Lower leg skin (tissue), 4 donors: ENCODE data around the gene NDUFS1. TPM values are rescaled to one million over a fixed set of nuclear protein-coding genes. Genes with fewer than 3 reads are reported as not detected.
"Not testable (repeated sequence)": the region's sequence is repeated elsewhere in the genome, so short reads cannot be mapped to it uniquely, and the experiment has no call there.

Experiments
- DNase-seq, 2 donors: peaks; one replicate each; pipeline ENCODE4 v3.0.0-alpha.2; 2019; ENCODE audit warnings: low spot score in 2 of 2
- H3K4me3 ChIP-seq: fragments of 200-600 bp; sonication (generic); 2 replicates; pipeline ENCODE4 v1.5.1; 2017; ENCODE audit warnings: mild to moderate bottlenecking, low read depth; ENCODE audit not compliant: poor library complexity, severe bottlenecking
- POLR2A ChIP-seq, 2 donors: fragments of 450-650 bp; IDR thresholded peaks; one replicate each; pipeline ENCODE4 v1.6.1; 2016 to 2017; ENCODE audit warnings: antibody characterized with exemption in 2 of 2, mild to moderate bottlenecking in 1 of 2, moderate library complexity in 1 of 2
- WGBS, 2 donors: methylation state at CpG; one replicate each; pipeline ENCODE4 v1.1.5; 2018; 5-methylcytosine and 5-hydroxymethylcytosine counted together
- intact Hi-C: fragments of 100-400 bp; cut with DNase I; formaldehyde crosslinking; loops from one replicate; pipeline ENCODE4 v1.15.0; 2023; ENCODE audit warnings: low total_unique reads
- total RNA-seq, 4 donors: library from RNA; depleted of rRNA; stranded (reverse); fragments of >200 nt; gene quantifications; one replicate each; pipeline ENCODE4 v1.1.0, GENCODE V29; 2016
- TF ChIP-seq, protein P1 (sequence below), 3 donors: fragments of 450-650 bp; IDR thresholded peaks; one replicate each; pipeline ENCODE4 v1.5.1; 2016; ENCODE audit warnings: antibody characterized with exemption in 3 of 3, mild to moderate bottlenecking in 3 of 3, moderate library complexity in 2 of 3

The NDUFS1 gene
- total RNA-seq, 4 donors from 2014 or later = 62.5 to 105 (median 79.9) TPM

DNA sequence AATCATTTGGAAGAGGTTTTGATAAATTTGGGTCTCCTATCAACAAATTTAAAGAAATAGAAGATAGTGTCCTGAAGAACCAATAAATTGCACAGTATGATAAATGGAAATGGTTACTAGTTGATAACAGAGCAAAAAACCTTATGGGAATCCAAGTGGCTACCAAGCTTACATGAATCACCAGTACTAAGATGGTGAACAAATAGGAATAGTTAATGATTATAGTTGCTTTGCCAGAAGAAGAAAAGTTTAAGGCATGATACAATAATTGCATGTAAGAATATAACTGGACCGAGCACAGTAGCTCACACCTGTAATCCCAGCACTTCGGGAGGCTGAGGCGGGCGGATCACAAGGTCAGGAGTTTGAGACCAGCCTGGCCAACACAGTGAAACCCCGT, 53.7 kb downstream of the NDUFS1 start:
- WGBS, 2 donors = 95 to 97% methylated on average over 5 of the region's 5 CpGs
- intact Hi-C loops = no loop called here
- H3K4me3 ChIP-seq = no peak overlapping the region
- no peak for DNase-seq
- no peak for TF ChIP-seq POLR2A (IDR thresholded peaks at IDR 0.05)
- TF ChIP-seq, protein P1, sequence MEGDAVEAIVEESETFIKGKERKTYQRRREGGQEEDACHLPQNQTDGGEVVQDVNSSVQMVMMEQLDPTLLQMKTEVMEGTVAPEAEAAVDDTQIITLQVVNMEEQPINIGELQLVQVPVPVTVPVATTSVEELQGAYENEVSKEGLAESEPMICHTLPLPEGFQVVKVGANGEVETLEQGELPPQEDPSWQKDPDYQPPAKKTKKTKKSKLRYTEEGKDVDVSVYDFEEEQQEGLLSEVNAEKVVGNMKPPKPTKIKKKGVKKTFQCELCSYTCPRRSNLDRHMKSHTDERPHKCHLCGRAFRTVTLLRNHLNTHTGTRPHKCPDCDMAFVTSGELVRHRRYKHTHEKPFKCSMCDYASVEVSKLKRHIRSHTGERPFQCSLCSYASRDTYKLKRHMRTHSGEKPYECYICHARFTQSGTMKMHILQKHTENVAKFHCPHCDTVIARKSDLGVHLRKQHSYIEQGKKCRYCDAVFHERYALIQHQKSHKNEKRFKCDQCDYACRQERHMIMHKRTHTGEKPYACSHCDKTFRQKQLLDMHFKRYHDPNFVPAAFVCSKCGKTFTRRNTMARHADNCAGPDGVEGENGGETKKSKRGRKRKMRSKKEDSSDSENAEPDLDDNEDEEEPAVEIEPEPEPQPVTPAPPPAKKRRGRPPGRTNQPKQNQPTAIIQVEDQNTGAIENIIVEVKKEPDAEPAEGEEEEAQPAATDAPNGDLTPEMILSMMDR (IDR thresholded peaks at IDR 0.05) = no peak

DNA sequence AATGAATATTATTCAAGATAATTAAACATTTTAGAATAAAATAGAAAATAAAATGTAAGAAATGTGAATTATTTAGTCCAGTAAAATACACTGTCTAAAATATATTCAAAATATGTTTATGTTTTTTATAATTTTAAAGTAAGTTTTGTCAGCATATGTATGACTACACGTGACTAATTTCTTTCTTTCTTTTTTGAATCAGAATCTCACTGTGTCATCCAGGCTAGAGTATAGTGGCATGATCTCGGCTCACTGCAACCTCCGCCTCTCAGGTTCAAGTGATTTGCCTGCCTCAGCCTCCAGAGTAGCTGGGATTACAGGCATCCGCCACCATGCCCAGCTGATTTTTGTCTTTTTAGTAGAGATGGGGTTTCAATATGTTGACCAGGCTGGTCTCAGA, 54.2 kb downstream of the NDUFS1 start:
- TF ChIP-seq, protein P1 (IDR thresholded peaks at IDR 0.05) = no peak
- TF ChIP-seq POLR2A (IDR thresholded peaks at IDR 0.05) = no peak
- 92 to 96% methylated on average over 4 of the region's 4 CpGs for WGBS, 2 donors
- no peak for DNase-seq
- intact Hi-C loops = no loop called here
- H3K4me3 ChIP-seq = no peak overlapping the region

DNA sequence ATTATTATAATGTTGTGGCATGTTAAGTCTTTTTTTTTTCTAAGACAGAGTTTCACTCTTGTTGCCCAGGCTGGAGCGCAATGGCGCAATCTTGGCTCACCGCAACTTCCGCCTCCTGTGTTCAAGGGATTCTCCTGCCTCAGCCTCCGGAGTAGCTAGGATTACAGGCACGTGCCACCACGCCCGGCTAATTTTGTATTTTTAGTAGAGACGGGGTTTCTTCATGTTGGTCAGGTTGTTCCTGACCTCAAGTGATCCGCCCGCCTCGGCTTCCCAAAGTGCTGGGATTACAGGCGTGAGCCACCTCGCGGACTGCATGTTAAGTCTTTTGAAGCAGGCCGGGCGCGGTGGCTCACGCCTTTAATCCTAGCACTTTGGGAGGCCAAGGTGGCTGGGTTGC, 60.4 kb downstream of the NDUFS1 start:
- H3K4me3 ChIP-seq, intact Hi-C loops: not testable (repeated sequence)
- peak in 1 of 2 donors; percentile 56 for DNase-seq
- 84 to 89% methylated on average over 19 of the region's 19 CpGs for WGBS, 2 donors

DNA sequence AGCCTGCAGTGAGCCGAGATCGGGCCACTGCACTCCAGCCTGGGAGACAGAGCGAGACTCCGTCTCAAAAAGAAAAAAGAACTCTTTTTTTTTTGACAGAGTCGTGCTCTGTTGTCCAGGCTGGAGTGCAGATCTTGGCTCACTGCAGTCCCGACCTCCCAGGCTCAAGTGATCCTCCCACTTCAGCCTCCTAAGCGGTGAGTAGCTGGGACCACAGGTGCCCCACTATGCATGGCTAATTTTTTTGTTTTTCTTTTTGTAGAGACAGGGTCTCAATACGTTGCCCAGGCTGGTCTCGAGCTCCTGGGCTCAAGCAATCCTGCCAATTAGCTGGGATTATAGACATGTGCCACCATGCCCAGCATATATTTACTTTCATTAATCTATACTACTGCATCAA, 60.8 kb downstream of the NDUFS1 start:
- no peak overlapping the region for H3K4me3 ChIP-seq
- TF ChIP-seq, protein P1 (IDR thresholded peaks at IDR 0.05) = no peak
- TF ChIP-seq POLR2A (IDR thresholded peaks at IDR 0.05) = no peak
- intact Hi-C loops = no loop called here
- peak in 1 of 2 donors; percentile 18 for DNase-seq
- WGBS, 2 donors = 89 to 94% methylated on average over 9 of the region's 9 CpGs

DNA sequence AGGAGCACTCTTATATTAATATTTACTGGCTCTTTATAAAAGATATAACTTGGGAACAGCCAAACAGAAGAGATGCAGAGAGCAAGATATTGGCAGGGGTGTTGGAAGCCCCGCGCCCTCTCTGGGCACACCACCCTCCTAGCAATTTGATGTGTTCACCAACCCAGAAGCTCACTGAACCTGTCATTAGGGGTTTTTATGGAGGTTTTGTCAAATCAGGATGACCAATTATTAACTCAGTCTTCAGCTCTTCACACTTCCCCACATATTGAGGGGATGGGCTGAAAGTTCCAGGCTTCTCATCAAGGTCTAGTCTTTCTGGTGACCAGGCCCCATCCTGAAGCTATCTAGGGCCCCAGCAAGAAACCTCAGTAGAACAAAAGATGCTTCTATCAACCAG, 62.4 kb downstream of the NDUFS1 start:
- intact Hi-C loops = no loop called here
- H3K4me3 ChIP-seq = no peak overlapping the region
- TF ChIP-seq, protein P1 (IDR thresholded peaks at IDR 0.05) = no peak
- no peak for TF ChIP-seq POLR2A (IDR thresholded peaks at IDR 0.05)
- no peak for DNase-seq
- 92 to 96% methylated on average over 2 of the region's 2 CpGs for WGBS, 2 donors

DNA sequence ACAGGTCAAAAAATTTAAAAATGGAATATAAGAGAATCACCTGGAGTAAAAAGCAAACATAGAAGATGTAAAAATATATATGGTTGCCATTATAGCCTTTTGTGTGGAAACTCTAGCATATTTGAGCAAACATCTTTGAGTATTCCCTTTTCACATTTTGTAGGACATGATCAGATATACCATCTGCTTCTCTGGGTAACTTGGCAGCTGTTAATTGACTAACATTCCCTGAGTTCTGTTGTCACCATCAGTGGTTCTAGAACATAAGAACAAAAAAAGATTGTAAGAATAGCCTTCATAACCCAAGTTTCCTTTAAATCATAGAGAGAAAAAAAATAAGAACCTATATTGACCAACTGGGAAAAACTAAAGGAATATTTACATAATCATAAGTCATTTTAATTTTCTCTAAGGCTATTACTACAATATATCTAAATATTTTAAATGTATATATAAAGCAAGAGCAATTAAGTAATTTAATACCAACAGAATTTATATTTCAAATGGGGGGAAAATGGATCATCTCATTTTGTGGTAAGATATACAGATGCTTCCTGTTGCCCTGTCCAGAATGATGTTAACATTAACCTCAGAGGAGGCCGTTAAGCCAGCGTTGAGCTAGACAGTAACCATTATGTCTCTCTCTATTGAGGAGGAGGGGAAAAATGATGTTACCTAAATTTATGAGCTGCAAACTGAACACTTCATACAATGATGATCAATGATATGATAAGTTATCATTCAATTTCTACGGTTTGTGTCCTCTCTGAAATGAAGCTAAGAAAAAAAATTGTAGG, 63.5 kb downstream of the NDUFS1 start:
- WGBS, 2 donors = 72 to 77% methylated on average over 3 of the region's 3 CpGs
- H3K4me3 ChIP-seq = no peak overlapping the region
- intact Hi-C loops = no loop called here
- TF ChIP-seq POLR2A (IDR thresholded peaks at IDR 0.05) = no peak
- TF ChIP-seq, protein P1 (IDR thresholded peaks at IDR 0.05) = no peak
- DNase-seq = no peak
